Stimulated activated CD4-positive, alpha-beta T cell treated with anti-CD3 and anti-CD28 coated beads, Interleukin-2, amount 100 ng/mL, for 24 hours (primary cell): ENCODE results near the gene AGMO.

ENCODE experiments used
- DNase-seq, 2 donors: peaks; one replicate each; pipeline ENCODE4 v3.0.0-alpha.2; 2020

Gene AGMO

DNA sequence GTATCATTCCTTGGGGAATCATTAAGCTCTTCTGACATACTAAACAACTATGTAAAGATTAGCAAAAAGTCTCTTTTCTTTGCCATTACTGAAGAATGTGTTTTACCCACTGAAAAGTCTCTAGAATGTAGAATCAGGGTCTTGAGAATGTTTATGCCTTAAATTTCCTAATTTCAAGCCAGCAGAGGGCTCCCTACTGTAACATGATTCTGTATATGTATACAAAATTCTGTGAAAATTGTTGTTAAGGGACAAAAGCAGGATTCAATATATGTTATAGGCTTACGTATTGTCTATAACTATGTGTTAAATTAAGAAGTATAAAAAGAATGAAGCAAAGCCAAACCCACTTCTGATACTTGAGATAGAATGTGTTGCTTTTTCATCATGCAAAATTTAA is 362.3 kb downstream of the AGMO start:
- no peak for DNase-seq

DNA sequence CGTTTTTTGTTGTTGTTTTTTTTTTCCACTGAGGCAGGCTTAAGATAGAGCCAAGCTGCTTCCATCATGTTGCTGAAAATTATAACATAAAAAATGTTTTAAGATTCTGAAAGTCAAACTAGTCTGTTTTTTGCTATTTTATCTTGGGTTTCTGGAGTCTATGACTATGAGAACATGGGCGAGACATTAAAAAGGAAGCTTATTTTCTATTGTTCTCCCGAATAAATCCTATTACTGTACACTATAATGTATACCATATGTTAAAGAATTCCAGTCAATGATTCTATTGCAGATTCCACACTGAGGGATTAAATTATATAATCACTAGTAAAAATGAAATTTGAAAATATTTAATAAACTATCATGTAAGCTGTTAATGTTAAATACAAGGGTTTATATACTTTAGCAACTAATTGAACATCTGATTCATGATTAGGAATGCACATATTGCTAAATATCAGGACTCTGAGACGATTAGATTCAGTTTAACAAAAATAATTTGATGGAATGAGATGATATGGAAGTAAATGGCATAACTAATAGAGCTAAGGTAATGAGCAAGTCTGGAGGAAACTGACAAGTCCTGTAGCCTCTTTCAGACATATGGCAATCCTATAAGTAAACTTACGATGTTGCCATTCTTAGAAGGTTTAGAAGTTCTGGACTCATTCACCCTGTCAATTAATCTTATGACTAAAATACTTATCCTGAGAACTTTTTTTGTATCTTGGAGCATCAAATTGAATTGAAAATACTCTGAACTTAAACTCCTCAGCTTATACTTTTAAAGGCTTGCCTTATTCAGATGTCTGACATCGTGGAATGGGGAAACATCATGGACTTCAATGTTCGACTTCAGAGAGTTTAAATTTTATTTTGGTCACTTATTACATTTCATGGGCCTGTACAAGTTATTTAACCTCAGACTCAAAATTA is 364.5 kb downstream of the AGMO start:
- DNase-seq: no peak

DNA sequence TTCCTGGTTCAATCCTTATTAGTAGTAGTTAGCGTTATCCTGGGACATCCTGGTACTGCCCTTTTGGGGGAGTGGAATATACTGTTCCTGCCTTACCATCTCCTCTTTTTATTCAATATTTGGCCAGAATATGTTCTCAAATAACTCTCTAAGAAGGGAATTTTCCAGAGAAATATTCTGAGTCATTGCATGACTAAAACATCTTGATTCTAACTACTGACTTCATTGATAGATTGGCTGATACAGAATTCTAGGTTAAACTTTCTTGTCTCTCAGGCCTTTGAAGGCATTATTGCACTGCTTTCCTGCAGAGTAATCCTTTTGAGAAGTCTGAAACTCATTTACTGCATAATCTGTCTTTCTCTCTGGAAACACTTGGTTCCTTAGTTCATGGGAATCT is 383.8 kb downstream of the AGMO start:
- DNase-seq: no peak

DNA sequence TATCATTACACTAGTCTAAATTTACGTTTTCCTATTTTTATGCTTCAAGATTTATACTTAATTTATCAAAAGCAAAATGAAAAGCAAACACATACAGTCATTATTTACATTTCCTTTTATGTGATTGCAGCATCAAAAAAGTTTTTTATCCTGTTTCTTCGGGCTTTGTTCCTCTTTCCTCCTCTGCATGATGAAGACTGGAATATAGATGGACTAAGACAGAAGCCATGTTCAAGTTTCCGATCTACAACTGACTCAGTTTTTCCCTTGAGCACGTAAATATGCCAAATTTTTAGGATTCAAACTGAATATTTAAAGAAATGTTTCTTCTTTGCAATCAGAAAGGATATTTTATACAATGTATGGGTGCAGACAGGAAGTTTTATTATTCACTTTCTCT is 385.7 kb downstream of the AGMO start:
- DNase-seq: no peak

DNA sequence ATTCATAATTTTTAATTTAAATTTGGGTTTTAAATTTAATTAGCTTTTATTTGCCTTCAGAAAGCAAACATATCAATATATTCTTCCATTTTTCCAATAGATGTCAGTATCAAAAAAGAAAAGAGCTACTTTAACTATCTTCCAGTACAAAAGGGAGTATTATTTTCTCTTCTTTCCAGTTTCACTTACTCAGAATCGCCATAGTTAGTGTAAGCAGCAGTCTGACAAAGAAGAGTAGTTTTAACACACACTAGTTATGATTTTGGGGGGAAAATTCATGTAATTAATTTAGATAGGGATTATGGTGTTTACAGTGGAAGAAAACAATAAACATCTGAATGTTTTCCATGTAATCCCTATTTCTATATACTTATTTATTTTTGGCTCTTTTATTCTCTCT is 386.7 kb downstream of the AGMO start:
- DNase-seq: no peak

DNA sequence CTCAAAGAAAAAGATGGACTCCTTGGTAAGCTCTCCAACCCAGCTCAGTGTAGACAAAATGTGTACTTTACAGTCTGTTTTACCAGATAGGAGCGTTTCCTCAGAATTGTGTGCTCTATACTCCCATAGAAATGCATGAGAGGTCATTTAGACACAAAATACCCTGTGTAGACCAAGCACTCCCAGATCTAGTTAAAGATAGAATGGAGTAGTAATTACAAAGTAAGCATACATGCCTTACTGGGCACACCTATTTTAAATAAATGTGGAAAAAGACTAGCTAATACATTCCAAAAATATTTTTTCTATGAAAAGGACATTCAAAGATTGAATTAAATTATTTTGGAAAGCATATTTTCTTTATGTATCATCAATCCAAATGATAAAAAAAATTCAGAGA is 387.3 kb downstream of the AGMO start:
- DNase-seq: no peak

DNA sequence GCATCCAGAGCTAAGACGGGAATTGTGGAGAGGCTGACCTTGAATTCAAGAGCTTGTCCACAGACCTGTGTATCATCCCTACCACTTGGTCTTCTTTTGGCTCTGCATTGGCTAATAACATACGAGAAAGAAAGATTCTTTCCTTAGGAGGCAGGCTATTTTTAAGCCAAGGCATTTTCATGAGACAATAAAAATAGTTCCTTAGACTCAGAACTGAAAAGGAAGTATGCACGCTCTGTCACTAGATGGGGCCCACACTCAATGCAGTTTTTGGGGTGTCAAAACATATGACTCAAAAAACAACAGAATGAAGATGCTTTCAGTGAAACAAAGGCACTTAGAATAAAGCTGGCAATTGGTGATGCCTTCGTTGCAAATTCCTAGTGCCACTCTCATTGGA is 393.3 kb downstream of the AGMO start:
- DNase-seq: no peak

DNA sequence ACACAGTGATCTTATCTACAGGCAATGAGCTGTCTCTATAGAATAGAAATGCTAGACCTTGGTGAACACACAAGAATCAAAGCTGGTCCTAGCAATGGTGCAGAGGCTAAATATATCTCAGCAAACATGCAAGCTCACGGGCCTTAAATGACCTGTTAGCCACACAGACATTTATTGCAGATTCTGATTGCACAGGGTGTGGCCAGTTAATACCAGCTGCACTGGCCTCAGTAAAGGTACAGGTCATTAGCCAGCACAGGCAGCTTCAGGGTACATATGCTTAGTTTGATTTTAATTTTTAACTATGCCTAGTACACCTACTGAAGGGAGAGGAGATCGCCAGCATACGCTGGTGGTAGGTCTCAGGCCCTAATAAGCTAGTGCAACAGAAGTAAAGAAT is 393.9 kb downstream of the AGMO start:
- DNase-seq: no peak

DNA sequence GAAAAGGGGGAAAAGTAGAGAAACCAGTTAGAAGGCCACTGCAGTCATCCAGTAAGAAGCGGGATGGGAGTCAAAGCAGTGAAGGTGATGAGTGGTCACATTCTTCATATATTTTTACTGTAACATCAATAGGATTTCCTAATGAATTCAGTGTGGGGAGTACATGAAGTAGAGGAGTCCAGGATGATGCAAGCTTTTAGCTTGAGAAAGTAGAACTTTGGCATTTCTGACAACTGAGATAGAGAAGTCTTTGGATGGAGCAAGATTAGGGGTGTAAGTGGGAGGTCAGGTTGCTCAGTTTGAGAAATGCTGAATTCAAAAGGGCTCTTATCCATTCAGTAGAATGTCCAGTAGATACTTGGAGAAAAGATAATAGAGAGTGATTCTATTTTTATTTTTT is 395.2 kb downstream of the AGMO start:
- no peak for DNase-seq

DNA sequence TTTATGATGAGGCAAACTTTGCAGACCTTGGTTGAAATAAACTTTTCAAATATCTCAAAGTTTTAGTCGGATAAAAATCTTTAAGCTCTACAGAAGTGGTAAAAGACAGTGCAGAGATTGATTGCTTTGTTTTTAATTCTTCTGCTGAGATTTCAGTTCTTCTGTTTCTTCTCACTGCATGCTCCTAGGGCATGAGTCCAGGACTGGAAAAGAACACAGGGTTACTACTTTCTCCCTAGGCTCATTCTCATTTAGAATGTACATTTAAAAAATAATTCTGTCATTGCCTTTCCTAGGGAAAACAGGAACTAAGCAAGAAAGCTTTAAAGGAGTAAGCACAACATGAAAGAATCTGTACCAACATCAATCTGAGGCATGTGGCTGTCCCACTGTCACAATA is 402.6 kb downstream of the AGMO start:
- DNase-seq: no peak

DNA sequence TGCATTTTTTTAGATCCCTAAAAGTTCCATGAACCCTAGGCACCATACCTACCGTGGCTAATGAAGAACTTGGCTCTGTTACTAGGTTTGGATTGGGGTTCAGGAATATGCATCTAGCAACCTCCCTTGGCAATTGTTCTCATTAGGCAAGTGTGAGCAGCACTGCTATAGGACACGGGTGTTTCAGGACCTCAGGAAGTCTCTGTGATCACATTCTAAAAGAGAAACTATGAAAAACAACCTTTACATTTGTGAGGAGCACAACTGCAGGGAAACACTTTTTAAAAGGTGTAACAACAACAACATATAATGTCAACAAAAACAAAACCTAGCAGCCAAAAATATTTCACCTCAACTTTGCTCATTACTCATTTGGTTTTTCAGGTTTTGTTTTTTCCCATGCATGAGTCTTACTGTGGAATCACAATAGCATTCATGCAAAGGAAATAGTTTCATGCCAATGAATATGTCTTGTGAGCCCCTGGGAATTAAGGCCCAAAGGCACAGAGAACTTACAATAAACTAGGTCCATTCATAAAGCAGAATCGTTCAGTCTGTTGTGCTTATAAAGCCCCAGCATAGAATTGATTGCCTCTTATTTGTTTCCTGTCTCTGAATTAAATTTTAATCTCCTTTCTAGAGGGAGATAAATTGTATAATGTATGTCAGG is 403.5 kb downstream of the AGMO start:
- no peak for DNase-seq
